K562 (cell line): ENCODE data around the gene MAPK13. TPM values are rescaled to one million over a fixed set of nuclear protein-coding genes. Genes with fewer than 3 reads are reported as not detected.

Experiments used
- ELF4 ChIP-seq: fragments of 450-650 bp; formaldehyde crosslinking; IDR thresholded peaks from 2 replicates; pipeline ENCODE4 v1.4.0; 2022; ENCODE audit warnings: missing genetic modification characterization
- GABPB1 ChIP-seq: sonication (generic); formaldehyde crosslinking; IDR thresholded peaks from 2 replicates; pipeline ENCODE4 v1.8.0; 2022; ENCODE audit warnings: mild to moderate bottlenecking, missing genetic modification reagents
- HDGF ChIP-seq: fragments of 450-650 bp; IDR thresholded peaks from 2 replicates; pipeline ENCODE4 v1.6.1; 2016
- NCOA4 ChIP-seq: fragments of 450-650 bp; IDR thresholded peaks from 2 replicates; pipeline ENCODE4 v1.6.1; 2018; ENCODE audit warnings: mild to moderate bottlenecking; ENCODE audit not compliant: partially characterized antibody
- NFATC3 ChIP-seq: fragments of 450-650 bp; IDR thresholded peaks from 2 replicates; pipeline ENCODE4 v1.6.1; 2017; ENCODE audit warnings: mild to moderate bottlenecking
- NONO ChIP-seq, 2 experiments: fragments of 200-400 bp in 1 of 2; fragments of 450-650 bp in 1 of 2; formaldehyde crosslinking in 1 of 2; IDR thresholded peaks; 2 replicates each; pipeline ENCODE4 v1.6.1; 2017; ENCODE audit warnings: low read depth in 2 of 2, mild to moderate bottlenecking in 2 of 2, moderate library complexity in 2 of 2, low read length in 1 of 2
- PHF8 ChIP-seq: fragments of 200-600 bp; sonication (generic); IDR thresholded peaks from 2 replicates; pipeline ENCODE4 v1.6.1; 2012; ENCODE audit warnings: mixed run types, mild to moderate bottlenecking, inconsistent platforms, low read length, moderate library complexity, borderline replicate concordance
- SMARCA4 ChIP-seq: fragments of 450-650 bp; IDR thresholded peaks from 2 replicates; pipeline ENCODE4 v1.6.1; 2016
- SRSF1 ChIP-seq: fragments of 200-400 bp; formaldehyde crosslinking; IDR thresholded peaks from 2 replicates; pipeline ENCODE4 v1.6.1; 2017; ENCODE audit warnings: mild to moderate bottlenecking, low read depth, low read length, moderate library complexity
- TGIF2 ChIP-seq: sonication (generic); formaldehyde crosslinking; IDR thresholded peaks from 2 replicates; pipeline ENCODE4 v1.8.1; 2022; ENCODE audit warnings: mild to moderate bottlenecking, missing genetic modification reagents, moderate library complexity
- ZFP1 ChIP-seq: fragments of 450-650 bp; formaldehyde crosslinking; IDR thresholded peaks from 2 replicates; pipeline ENCODE4 v1.4.0; 2020; ENCODE audit warnings: mild to moderate bottlenecking, mixed read lengths
- ZNF444 ChIP-seq: fragments of 250-450 bp; sonication (Bioruptor Pico); IDR thresholded peaks from 2 replicates; pipeline ENCODE4 v1.4.0; 2020; ENCODE audit warnings: mild to moderate bottlenecking, moderate library complexity
- polyA plus RNA-seq, 8 experiments: library from polyadenylated mRNA; depleted of rRNA in 4 of 8; stranded (reverse) in 5 of 8; unstranded in 3 of 8; fragments of >200 nt; fragmentation: Nextera tagmentation in 2 of 8; fragmentation: Illumina TruSeq in 1 of 8; extraction: Ambion mirVana in 2 of 8; extraction: Trizol in 1 of 8; gene quantifications; 2 replicates each; pipeline versions ENCODE4 v1.2.1 to v1.2.3, GENCODE V29; 2011 to 2014; ENCODE audit warnings: inconsistent platforms in 1 of 8, missing spikeins in 1 of 8
- total RNA-seq, 7 experiments: library from RNA; depleted of rRNA in 6 of 7; stranded (reverse); fragments of >200 nt in 6 of 7; fragmentation: Illumina TruSeq in 2 of 7; extraction: Trizol in 2 of 7; gene quantifications; 2 replicates each; pipeline versions ENCODE4 v1.2.1 to v1.2.3, GENCODE V29; 2011 to 2021; ENCODE audit warnings: low replicate concordance in 1 of 7
- TF ChIP-seq, protein P1 (sequence below), 2 experiments: IDR thresholded peaks; 2 replicates each; pipeline ENCODE4 v1.6.1; 2011; ENCODE audit warnings: borderline replicate concordance in 1 of 2, control low read depth in 1 of 2, low read depth in 1 of 2, low read length in 1 of 2, mild to moderate bottlenecking in 1 of 2, mixed read lengths in 1 of 2, moderate library complexity in 1 of 2; ENCODE audit not compliant: insufficient read depth in 1 of 2, insufficient read length in 1 of 2, poor library complexity in 1 of 2, severe bottlenecking in 1 of 2; ENCODE audit errors: extremely low read depth in 1 of 2
- TF ChIP-seq, protein P2 (sequence below), 3 experiments: fragments of 200-800 bp in 1 of 3; fragments of 250-450 bp in 1 of 3; fragments of 450-650 bp in 1 of 3; sonication (Bioruptor Pico) in 1 of 3; sonication (Bioruptor generic) in 1 of 3; formaldehyde crosslinking in 1 of 3; IDR thresholded peaks; 2 replicates each; pipeline versions ENCODE4 v1.6.1 to v1.8.0; 2016 to 2022; ENCODE audit warnings: mild to moderate bottlenecking in 2 of 3, missing genetic modification characterization in 2 of 3, missing compliant biosample characterization in 1 of 3, moderate library complexity in 1 of 3
- TF ChIP-seq, protein P3 (sequence below): sonication (generic); formaldehyde crosslinking; IDR thresholded peaks from 2 replicates; pipeline ENCODE4 v1.8.0; 2023; ENCODE audit warnings: mild to moderate bottlenecking, missing genetic modification reagents
- TF ChIP-seq, protein P4 (sequence below): fragments of 250-450 bp; sonication (Bioruptor Pico); IDR thresholded peaks from 2 replicates; pipeline ENCODE4 v1.8.0; 2022; ENCODE audit warnings: moderate library complexity, mild to moderate bottlenecking, inconsistent platforms

The MAPK13 gene
- total and polyA plus RNA-seq, 9 of the 15 experiments (the other 6 are each of a cell fraction or from before 2014, with no cell fraction given) = 0.03 to 2.3 (median 0.48) TPM; not detected in 1

DNA sequence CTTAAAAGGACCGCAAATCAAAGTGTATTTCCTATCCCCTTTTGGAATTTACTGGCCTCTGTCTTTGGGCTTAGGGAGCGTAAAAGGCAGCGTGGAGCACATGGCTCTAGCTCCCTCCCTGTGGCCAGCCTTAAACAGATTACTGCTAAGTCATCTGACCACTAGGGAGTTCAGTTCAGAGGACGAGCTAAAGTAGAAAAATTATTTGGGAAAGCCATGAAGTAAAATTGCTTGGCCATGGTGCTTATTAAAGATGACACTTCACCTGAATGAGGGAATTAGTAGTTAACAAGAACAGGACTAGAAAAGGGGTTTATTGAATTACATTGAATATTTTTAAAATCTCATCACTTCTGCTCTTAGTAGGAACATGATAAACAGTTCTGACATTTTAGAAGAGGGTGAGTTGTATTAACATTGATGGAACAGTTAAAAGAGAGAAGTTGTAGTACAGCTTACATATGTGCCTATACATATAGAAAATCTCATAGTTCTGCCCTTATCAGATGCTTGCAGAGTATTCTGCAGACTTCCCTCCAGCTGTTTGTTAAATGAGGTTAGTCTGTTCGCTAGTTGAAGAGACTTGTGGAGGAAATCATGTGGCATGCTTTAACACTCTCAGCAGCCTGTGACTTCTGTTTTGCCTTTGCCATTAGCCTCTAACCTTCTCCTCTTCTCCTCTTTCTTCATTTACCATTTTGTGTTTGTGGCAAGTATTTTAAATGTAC is 31.2 kb upstream of the MAPK13 start (continued):
- TF ChIP-seq, protein P1, sequence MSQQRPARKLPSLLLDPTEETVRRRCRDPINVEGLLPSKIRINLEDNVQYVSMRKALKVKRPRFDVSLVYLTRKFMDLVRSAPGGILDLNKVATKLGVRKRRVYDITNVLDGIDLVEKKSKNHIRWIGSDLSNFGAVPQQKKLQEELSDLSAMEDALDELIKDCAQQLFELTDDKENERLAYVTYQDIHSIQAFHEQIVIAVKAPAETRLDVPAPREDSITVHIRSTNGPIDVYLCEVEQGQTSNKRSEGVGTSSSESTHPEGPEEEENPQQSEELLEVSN (IDR thresholded peaks at IDR 0.05; ENCODE audit: borderline replicate concordance in 1 of 2, extremely low read depth in 1 of 2, insufficient read depth in 1 of 2, insufficient read length in 1 of 2, low read depth in 1 of 2, low read length in 1 of 2, poor library complexity in 1 of 2, severe bottlenecking in 1 of 2) = peak; percentile 72 to 97
- TF ChIP-seq ZFP1 (CRISPR knock-in tag) (no peak), SRSF1 (no peak), HDGF (no peak), NONO (IDR thresholded peaks at IDR 0.05; ENCODE audit: low read depth in 2 of 2, low read length in 1 of 2) (no peak), NCOA4 (no peak), ELF4 (CRISPR knock-in tag) (no peak), ZNF444 (CRISPR knock-in tag) (no peak), GABPB1 (CRISPR knock-in tag) (no peak), NFATC3 (no peak), SMARCA4 (peak; percentile 74; the same call in 1 of the 2 replicates), TGIF2 (CRISPR knock-in tag) (no peak), PHF8 (no peak)
- TF ChIP-seq, protein P2, sequence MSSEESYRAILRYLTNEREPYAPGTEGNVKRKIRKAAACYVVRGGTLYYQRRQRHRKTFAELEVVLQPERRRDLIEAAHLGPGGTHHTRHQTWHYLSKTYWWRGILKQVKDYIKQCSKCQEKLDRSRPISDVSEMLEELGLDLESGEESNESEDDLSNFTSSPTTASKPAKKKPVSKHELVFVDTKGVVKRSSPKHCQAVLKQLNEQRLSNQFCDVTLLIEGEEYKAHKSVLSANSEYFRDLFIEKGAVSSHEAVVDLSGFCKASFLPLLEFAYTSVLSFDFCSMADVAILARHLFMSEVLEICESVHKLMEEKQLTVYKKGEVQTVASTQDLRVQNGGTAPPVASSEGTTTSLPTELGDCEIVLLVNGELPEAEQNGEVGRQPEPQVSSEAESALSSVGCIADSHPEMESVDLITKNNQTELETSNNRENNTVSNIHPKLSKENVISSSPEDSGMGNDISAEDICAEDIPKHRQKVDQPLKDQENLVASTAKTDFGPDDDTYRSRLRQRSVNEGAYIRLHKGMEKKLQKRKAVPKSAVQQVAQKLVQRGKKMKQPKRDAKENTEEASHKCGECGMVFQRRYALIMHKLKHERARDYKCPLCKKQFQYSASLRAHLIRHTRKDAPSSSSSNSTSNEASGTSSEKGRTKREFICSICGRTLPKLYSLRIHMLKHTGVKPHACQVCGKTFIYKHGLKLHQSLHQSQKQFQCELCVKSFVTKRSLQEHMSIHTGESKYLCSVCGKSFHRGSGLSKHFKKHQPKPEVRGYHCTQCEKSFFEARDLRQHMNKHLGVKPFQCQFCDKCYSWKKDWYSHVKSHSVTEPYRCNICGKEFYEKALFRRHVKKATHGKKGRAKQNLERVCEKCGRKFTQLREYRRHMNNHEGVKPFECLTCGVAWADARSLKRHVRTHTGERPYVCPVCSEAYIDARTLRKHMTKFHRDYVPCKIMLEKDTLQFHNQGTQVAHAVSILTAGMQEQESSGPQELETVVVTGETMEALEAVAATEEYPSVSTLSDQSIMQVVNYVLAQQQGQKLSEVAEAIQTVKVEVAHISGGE (CRISPR knock-in tag; IDR thresholded peaks at IDR 0.05) = peak in 1 of 3 experiments; percentile 28; a peak in 1 of 6 replicates
- TF ChIP-seq, protein P3, sequence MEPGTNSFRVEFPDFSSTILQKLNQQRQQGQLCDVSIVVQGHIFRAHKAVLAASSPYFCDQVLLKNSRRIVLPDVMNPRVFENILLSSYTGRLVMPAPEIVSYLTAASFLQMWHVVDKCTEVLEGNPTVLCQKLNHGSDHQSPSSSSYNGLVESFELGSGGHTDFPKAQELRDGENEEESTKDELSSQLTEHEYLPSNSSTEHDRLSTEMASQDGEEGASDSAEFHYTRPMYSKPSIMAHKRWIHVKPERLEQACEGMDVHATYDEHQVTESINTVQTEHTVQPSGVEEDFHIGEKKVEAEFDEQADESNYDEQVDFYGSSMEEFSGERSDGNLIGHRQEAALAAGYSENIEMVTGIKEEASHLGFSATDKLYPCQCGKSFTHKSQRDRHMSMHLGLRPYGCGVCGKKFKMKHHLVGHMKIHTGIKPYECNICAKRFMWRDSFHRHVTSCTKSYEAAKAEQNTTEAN = no peak
- TF ChIP-seq, protein P4, sequence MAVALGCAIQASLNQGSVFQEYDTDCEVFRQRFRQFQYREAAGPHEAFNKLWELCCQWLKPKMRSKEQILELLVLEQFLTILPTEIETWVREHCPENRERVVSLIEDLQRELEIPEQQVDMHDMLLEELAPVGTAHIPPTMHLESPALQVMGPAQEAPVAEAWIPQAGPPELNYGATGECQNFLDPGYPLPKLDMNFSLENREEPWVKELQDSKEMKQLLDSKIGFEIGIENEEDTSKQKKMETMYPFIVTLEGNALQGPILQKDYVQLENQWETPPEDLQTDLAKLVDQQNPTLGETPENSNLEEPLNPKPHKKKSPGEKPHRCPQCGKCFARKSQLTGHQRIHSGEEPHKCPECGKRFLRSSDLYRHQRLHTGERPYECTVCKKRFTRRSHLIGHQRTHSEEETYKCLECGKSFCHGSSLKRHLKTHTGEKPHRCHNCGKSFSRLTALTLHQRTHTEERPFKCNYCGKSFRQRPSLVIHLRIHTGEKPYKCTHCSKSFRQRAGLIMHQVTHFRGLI (CRISPR knock-in tag) = no peak
